IMR-90 (cell line): ENCODE results near the gene NETO2.

ENCODE experiments used
- CEBPB ChIP-seq: IDR thresholded peaks from 2 replicates; pipeline ENCODE4 v1.6.1; 2012; ENCODE audit warnings: low read depth, low read length, improper control_type of control experiment
- CHD1 ChIP-seq: IDR thresholded peaks from 2 replicates; pipeline ENCODE4 v1.6.1; 2012; ENCODE audit warnings: low read depth, low read length, improper control_type of control experiment
- CTCF ChIP-seq: conservative IDR thresholded peaks from 2 replicates; pipeline ENCODE4 v1.5.1; 2012; ENCODE audit warnings: mild to moderate bottlenecking, low read depth, low read length, improper control_type of control experiment
- ELK1 ChIP-seq: fragments of 150-350 bp; IDR thresholded peaks from 2 replicates; pipeline ENCODE4 v1.6.1; 2016; ENCODE audit warnings: low read depth, mild to moderate bottlenecking, low read length, moderate library complexity, borderline replicate concordance
- FOS ChIP-seq: fragments of 150-350 bp; IDR thresholded peaks from 2 replicates; pipeline ENCODE4 v1.6.1; 2016; ENCODE audit warnings: low read depth, low read length
- MAFK ChIP-seq: IDR thresholded peaks from 2 replicates; pipeline ENCODE4 v1.6.1; 2012; ENCODE audit warnings: low read depth, low read length, improper control_type of control experiment
- MAZ ChIP-seq: IDR thresholded peaks from 2 replicates; pipeline ENCODE4 v1.6.1; 2012; ENCODE audit warnings: low read depth, mild to moderate bottlenecking, low read length, improper control_type of control experiment, moderate library complexity, borderline replicate concordance
- POLR2A ChIP-seq: IDR thresholded peaks from 2 replicates; pipeline ENCODE4 v1.6.1; 2012; ENCODE audit warnings: mild to moderate bottlenecking, low read depth, low read length
- RAD21 ChIP-seq: IDR thresholded peaks from 2 replicates; pipeline ENCODE4 v1.6.1; 2012; ENCODE audit warnings: low read length, improper control_type of control experiment
- RCOR1 ChIP-seq: IDR thresholded peaks from 2 replicates; pipeline ENCODE4 v1.6.1; 2012; ENCODE audit warnings: mild to moderate bottlenecking, low read length, improper control_type of control experiment; ENCODE audit not compliant: insufficient replicate concordance
- RFX5 ChIP-seq: IDR thresholded peaks from 2 replicates; pipeline ENCODE4 v1.8.0; 2012; ENCODE audit warnings: low read depth, mild to moderate bottlenecking, low read length, moderate library complexity
- USF2 ChIP-seq: fragments of 150-350 bp; IDR thresholded peaks from 2 replicates; pipeline ENCODE4 v1.6.1; 2017; ENCODE audit warnings: mild to moderate bottlenecking, antibody characterized with exemption, low read length, low read depth

- TF ChIP-seq CTCF (no peak), RCOR1 (no peak), POLR2A (no peak), CHD1 (no peak), ELK1 (no peak), CEBPB (no peak), RAD21 (no peak), MAZ (no peak), RFX5 (no peak), USF2 (no peak), FOS (no peak), MAFK (no peak)
Measured at GRCh38 chr16:47036201-47036600, 107.5 kb downstream of the NETO2 start.
